HCT116 (cell line): ENCODE measurements around the gene TOPAZ1. TPM values are rescaled to one million over a fixed set of nuclear protein-coding genes. Genes with fewer than 3 reads are reported as not detected.

Source experiments
- ATAC-seq: fragments of 200-7000 bp; cut with Tn5 transposase; 2 replicates; pipeline ENCODE4 v1.9.1; 2020; ENCODE audit warnings: mild to moderate bottlenecking, moderate library complexity
- BruUV-seq: library from RNA; stranded (reverse); fragments of 400-500 nt; replicated peaks from 2 replicates; lab custom pipeline; 2021; lab: Mats Ljungman, UMichigan
- CTCF ChIA-PET: fragments of 300-600 bp; sonication (Branson Sonifier 250); formaldehyde crosslinking; loops from one replicate; lab custom pipeline; 2021; ENCODE audit warnings: antibody characterized with exemption; lab: Charles Lee
- POLR2A ChIA-PET: fragments of 300-600, 350-600 bp; sonication (Branson Sonifier 250); formaldehyde crosslinking; loops from one replicate; lab custom pipeline; 2021; ENCODE audit warnings: antibody characterized with exemption; lab: Charles Lee
- RAD21 ChIA-PET, 2 experiments: fragments of 300-600 bp; sonication (Branson Sonifier 250); formaldehyde crosslinking; loops; one replicate each; lab custom pipeline; 2023; ENCODE audit warnings: low total read pairs in 2 of 2; ENCODE audit not compliant: uncharacterized antibody in 2 of 2, unreplicated experiment in 2 of 2, low non-redundant PET in 1 of 2; lab: Charles Lee
- DNase-seq: peaks from one replicate; pipeline ENCODE4 v3.0.0-alpha.2; 2010; ENCODE audit warnings: low read depth, low spot score
- H2AFZ ChIP-seq: fragments of 200-600 bp; shearing (Covaris generic), sonication (generic); 2 replicates; pipeline ENCODE4 v1.6.1; 2017; ENCODE audit warnings: low read depth, mixed run types, mixed read lengths, antibody characterized with exemption, low read length; ENCODE audit not compliant: poor library complexity, severe bottlenecking
- H3K27ac ChIP-seq: 2 replicates; pipeline ENCODE4 v1.5.1; 2012; ENCODE audit warnings: low read depth, low read length
- H3K27me3 ChIP-seq: fragments of 200-600 bp; sonication (generic); 2 replicates; pipeline ENCODE4 v1.6.1; 2016; ENCODE audit warnings: mixed run types, low read length, mixed read lengths; ENCODE audit not compliant: insufficient read depth
- H3K36me3 ChIP-seq, 2 experiments: fragments of 200-500 bp in 1 of 2; fragments of 200-600 bp in 1 of 2; sonication (Bioruptor generic) in 1 of 2; sonication (generic) in 1 of 2; 2 replicates each; pipeline versions ENCODE4 v1.5.1 to v1.6.1; 2014 to 2016; ENCODE audit warnings: low read length in 2 of 2, inconsistent platforms in 1 of 2, mixed read lengths in 1 of 2, mixed run types in 1 of 2; ENCODE audit not compliant: insufficient read depth in 2 of 2, control insufficient read depth in 1 of 2
- H3K4me1 ChIP-seq, 2 experiments: fragments of 200-600 bp in 1 of 2; sonication (generic) in 1 of 2; 2 replicates each; pipeline versions ENCODE4 v1.5.1 to v1.6.1; 2012 to 2017; ENCODE audit warnings: low read length in 2 of 2, inconsistent platforms in 1 of 2, mild to moderate bottlenecking in 1 of 2, mixed read lengths in 1 of 2, mixed run types in 1 of 2, moderate library complexity in 1 of 2; ENCODE audit not compliant: insufficient read depth in 2 of 2, control insufficient read depth in 1 of 2
- H3K4me2 ChIP-seq: fragments of 200-600 bp; sonication (generic); 2 replicates; pipeline ENCODE4 v1.6.1; 2017; ENCODE audit warnings: mixed run types, low read length, mixed read lengths
- H3K4me3 ChIP-seq, 2 experiments: fragments of 200-600 bp in 1 of 2; sonication (generic) in 1 of 2; replicated peaks in 1 of 2; 2 replicates each; pipeline ENCODE4 v1.5.1; 2011 to 2016; ENCODE audit warnings: low read length in 2 of 2, control low read depth in 1 of 2, low read depth in 1 of 2, mild to moderate bottlenecking in 1 of 2, mixed read lengths in 1 of 2, mixed run types in 1 of 2
- H3K79me2 ChIP-seq: fragments of 200-600 bp; sonication (generic); 2 replicates; pipeline ENCODE4 v1.6.1; 2017; ENCODE audit warnings: mild to moderate bottlenecking, mixed run types, low read length, moderate library complexity, mixed read lengths; ENCODE audit not compliant: insufficient read depth
- H3K9ac ChIP-seq: fragments of 200-600 bp; sonication (generic); 2 replicates; pipeline ENCODE4 v1.6.1; 2016; ENCODE audit warnings: low read length, mixed read lengths
- H3K9me2 ChIP-seq: fragments of 200-600 bp; sonication (generic), shearing (Covaris generic); 2 replicates; pipeline ENCODE4 v1.6.1; 2017; ENCODE audit warnings: mixed run types, mild to moderate bottlenecking, moderate library complexity; ENCODE audit not compliant: insufficient read depth
- H3K9me3 ChIP-seq, 2 experiments: fragments of 200-500 bp in 1 of 2; fragments of 200-600 bp in 1 of 2; sonication (Bioruptor generic) in 1 of 2; sonication (generic) in 1 of 2; 2 replicates each; pipeline ENCODE4 v1.6.1; 2014 to 2017; ENCODE audit warnings: low read length in 2 of 2, mixed read lengths in 2 of 2, inconsistent platforms in 1 of 2, low read depth in 1 of 2, mild to moderate bottlenecking in 1 of 2, mixed run types in 1 of 2, moderate library complexity in 1 of 2; ENCODE audit not compliant: control insufficient read depth in 1 of 2, insufficient read depth in 1 of 2
- H4K20me1 ChIP-seq: fragments of 200-600 bp; sonication (generic), shearing (Covaris generic); 2 replicates; pipeline ENCODE4 v1.6.1; 2017; ENCODE audit warnings: mixed run types, mild to moderate bottlenecking, moderate library complexity; ENCODE audit not compliant: insufficient read depth
- CBX3 ChIP-seq: IDR thresholded peaks from 2 replicates; pipeline ENCODE4 v1.6.1; 2012; ENCODE audit warnings: low read depth
- ELF1 ChIP-seq: IDR thresholded peaks from 2 replicates; pipeline ENCODE4 v1.6.1; 2012; ENCODE audit warnings: low read depth, borderline replicate concordance
- EZH2 ChIP-seq: fragments of 200-600 bp; sonication (generic); IDR thresholded peaks from 2 replicates; pipeline ENCODE4 v1.6.1; 2017; ENCODE audit warnings: antibody characterized with exemption, mixed run types
- EZH2phosphoT487 ChIP-seq: fragments of 200-600 bp; IDR thresholded peaks from 2 replicates; pipeline ENCODE4 v1.6.1; 2018; ENCODE audit warnings: antibody characterized with exemption, borderline replicate concordance
- JUND ChIP-seq: IDR thresholded peaks from 2 replicates; pipeline ENCODE4 v1.6.1; 2012
- POLR2A ChIP-seq: IDR thresholded peaks from 2 replicates; pipeline ENCODE4 v1.7.0; 2011; ENCODE audit warnings: borderline replicate concordance; ENCODE audit not compliant: insufficient read depth, insufficient read length; ENCODE audit errors: extremely low read depth
- POLR2AphosphoS5 ChIP-seq: IDR thresholded peaks from 2 replicates; pipeline ENCODE4 v1.6.1; 2011; ENCODE audit warnings: mild to moderate bottlenecking, low read depth, low read length, moderate library complexity
- RAD21 ChIP-seq: IDR thresholded peaks from 2 replicates; pipeline ENCODE4 v1.6.1; 2012; ENCODE audit warnings: low read depth, mild to moderate bottlenecking
- SP1 ChIP-seq: IDR thresholded peaks from 2 replicates; pipeline ENCODE4 v1.6.1; 2012; ENCODE audit warnings: low read depth
- SRF ChIP-seq: IDR thresholded peaks from 2 replicates; pipeline ENCODE4 v1.6.1; 2012; ENCODE audit warnings: low read depth
- YY1 ChIP-seq: IDR thresholded peaks from 2 replicates; pipeline ENCODE4 v1.6.1; 2011; ENCODE audit warnings: low read length, low read depth, moderate library complexity, mild to moderate bottlenecking; ENCODE audit not compliant: insufficient replicate concordance; ENCODE audit errors: extremely low read depth
- ZFX ChIP-seq: fragments of 450-650 bp; IDR thresholded peaks from 2 replicates; pipeline ENCODE4 v1.6.1; 2017
- ZNF274 ChIP-seq: fragments of 200-500 bp; sonication (Bioruptor generic); IDR thresholded peaks from 2 replicates; pipeline ENCODE4 v1.6.1; 2014; ENCODE audit warnings: mild to moderate bottlenecking, low read depth, low read length, inconsistent platforms
- intact Hi-C: fragments of 100-400 bp; cut with micrococcal nuclease; formaldehyde crosslinking; loops from 2 replicates; pipeline ENCODE4 v1.10.0; 2022
- total RNA-seq: library from RNA; stranded (reverse); gene quantifications from one replicate; pipeline ENCODE4 v1.2.1, GENCODE V29; 2021; ENCODE audit not compliant: unreplicated experiment
- TF ChIP-seq, protein P1 (sequence below): IDR thresholded peaks from 2 replicates; pipeline ENCODE4 v1.6.1; 2012
- TF ChIP-seq, protein P2 (sequence below): IDR thresholded peaks from 2 replicates; pipeline ENCODE4 v1.6.1; 2012
- TF ChIP-seq, protein P3 (sequence below): IDR thresholded peaks from 2 replicates; pipeline ENCODE4 v1.6.1; 2012; ENCODE audit warnings: low read depth

Gene TOPAZ1
- total RNA-seq, 1 experiment from 2014 or later, result not detected

DNA sequence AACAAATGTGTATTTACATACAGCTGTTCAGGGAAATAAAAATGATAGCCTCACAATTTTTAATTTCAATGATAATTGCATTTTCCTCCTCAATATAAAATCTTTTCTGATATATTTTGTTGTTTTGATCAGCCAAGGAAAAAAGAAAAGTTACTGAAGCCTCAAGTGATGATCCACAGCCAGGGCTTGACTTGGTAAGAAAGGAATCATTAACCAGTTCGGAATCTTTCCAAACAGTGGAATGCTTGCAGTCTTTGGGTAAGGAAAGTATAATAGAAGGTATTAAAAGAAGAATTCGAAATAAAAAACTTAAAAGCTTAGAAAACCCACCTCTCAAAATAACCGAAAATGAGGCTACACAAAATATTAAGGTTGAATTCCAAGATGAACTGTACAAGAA lies 1.0 kb downstream of the TOPAZ1 start:
- no peaks in the 10 kb centered on the region for H3K9me2 ChIP-seq
- H2AFZ ChIP-seq, result no peak overlapping the region
- H3K9me3 ChIP-seq, result no peaks in the 10 kb centered on the region
- no TSS peak for BruUV-seq
- no peak overlapping the region for H3K4me3 ChIP-seq
- DNase-seq, result no peak
- intact Hi-C loops, result no loop called here
- H3K36me3 ChIP-seq, result no peaks in the 10 kb centered on the region
- no peak overlapping the region for H3K27ac ChIP-seq
- RAD21 ChIA-PET, result no interaction called here
- H3K4me1 ChIP-seq, result no peaks in the 10 kb centered on the region
- no peaks in the 10 kb centered on the region for H3K27me3 ChIP-seq
- TF ChIP-seq POLR2A, result no peak
- no peak for TF ChIP-seq EZH2phosphoT487
- TF ChIP-seq CBX3, result no peak
- TF ChIP-seq SP1, result no peak
- TF ChIP-seq EZH2, result no peak
- TF ChIP-seq, protein P1, sequence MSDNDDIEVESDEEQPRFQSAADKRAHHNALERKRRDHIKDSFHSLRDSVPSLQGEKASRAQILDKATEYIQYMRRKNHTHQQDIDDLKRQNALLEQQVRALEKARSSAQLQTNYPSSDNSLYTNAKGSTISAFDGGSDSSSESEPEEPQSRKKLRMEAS, result no peak
- TF ChIP-seq ELF1, result no peak
- TF ChIP-seq ZNF274, result no peak
- TF ChIP-seq RAD21, result no peak
- no peak for TF ChIP-seq JUND
- TF ChIP-seq, protein P2, sequence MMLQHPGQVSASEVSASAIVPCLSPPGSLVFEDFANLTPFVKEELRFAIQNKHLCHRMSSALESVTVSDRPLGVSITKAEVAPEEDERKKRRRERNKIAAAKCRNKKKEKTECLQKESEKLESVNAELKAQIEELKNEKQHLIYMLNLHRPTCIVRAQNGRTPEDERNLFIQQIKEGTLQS, result no peak
- TF ChIP-seq, protein P3, sequence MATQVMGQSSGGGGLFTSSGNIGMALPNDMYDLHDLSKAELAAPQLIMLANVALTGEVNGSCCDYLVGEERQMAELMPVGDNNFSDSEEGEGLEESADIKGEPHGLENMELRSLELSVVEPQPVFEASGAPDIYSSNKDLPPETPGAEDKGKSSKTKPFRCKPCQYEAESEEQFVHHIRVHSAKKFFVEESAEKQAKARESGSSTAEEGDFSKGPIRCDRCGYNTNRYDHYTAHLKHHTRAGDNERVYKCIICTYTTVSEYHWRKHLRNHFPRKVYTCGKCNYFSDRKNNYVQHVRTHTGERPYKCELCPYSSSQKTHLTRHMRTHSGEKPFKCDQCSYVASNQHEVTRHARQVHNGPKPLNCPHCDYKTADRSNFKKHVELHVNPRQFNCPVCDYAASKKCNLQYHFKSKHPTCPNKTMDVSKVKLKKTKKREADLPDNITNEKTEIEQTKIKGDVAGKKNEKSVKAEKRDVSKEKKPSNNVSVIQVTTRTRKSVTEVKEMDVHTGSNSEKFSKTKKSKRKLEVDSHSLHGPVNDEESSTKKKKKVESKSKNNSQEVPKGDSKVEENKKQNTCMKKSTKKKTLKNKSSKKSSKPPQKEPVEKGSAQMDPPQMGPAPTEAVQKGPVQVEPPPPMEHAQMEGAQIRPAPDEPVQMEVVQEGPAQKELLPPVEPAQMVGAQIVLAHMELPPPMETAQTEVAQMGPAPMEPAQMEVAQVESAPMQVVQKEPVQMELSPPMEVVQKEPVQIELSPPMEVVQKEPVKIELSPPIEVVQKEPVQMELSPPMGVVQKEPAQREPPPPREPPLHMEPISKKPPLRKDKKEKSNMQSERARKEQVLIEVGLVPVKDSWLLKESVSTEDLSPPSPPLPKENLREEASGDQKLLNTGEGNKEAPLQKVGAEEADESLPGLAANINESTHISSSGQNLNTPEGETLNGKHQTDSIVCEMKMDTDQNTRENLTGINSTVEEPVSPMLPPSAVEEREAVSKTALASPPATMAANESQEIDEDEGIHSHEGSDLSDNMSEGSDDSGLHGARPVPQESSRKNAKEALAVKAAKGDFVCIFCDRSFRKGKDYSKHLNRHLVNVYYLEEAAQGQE, result no peak
- no peak for TF ChIP-seq POLR2AphosphoS5
- no peak for TF ChIP-seq YY1
- no peak for TF ChIP-seq SRF
- no peak for TF ChIP-seq ZFX
- no peak for ATAC-seq
- no peak overlapping the region for H3K4me2 ChIP-seq
- H3K79me2 ChIP-seq, result no peaks in the 10 kb centered on the region
- POLR2A ChIA-PET, result no interaction called here
- H4K20me1 ChIP-seq, result no peaks in the 10 kb centered on the region
- no peak overlapping the region for H3K9ac ChIP-seq
- CTCF ChIA-PET, result no interaction called here
